C4-2B (cell line): ENCODE data around the gene BRINP1.

Experiments
- H3K27ac ChIP-seq: fragments of 450-650 bp; 2 replicates; pipeline ENCODE4 v1.5.1; 2017
- ZFX ChIP-seq: fragments of 450-650 bp; IDR thresholded peaks from 2 replicates; pipeline ENCODE4 v1.6.1; 2017
- TF ChIP-seq, protein P1 (sequence below): fragments of 450-650 bp; conservative IDR thresholded peaks from 2 replicates; pipeline ENCODE4 v1.5.1; 2017; ENCODE audit warnings: mild to moderate bottlenecking

Gene BRINP1

DNA sequence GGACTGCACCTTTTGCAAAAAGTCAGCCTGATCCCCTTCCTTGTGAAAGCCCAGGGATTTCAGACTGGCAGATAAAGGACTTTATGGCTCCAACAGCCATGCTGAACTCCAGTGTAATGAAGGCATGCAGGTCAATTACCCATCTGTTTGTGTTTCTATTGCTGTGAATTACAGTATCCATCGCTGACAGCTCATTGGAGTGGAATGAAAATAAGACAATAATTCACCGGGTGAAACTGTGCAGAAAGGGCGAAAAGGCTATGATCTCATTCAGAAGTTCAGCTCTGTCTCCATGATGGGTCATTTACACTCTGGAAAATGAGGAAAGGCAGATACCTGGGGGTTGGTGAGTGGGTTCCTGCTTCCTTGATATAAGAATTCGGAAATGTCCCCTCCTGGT, 148.0 kb downstream of the BRINP1 start:
- TF ChIP-seq, protein P1, sequence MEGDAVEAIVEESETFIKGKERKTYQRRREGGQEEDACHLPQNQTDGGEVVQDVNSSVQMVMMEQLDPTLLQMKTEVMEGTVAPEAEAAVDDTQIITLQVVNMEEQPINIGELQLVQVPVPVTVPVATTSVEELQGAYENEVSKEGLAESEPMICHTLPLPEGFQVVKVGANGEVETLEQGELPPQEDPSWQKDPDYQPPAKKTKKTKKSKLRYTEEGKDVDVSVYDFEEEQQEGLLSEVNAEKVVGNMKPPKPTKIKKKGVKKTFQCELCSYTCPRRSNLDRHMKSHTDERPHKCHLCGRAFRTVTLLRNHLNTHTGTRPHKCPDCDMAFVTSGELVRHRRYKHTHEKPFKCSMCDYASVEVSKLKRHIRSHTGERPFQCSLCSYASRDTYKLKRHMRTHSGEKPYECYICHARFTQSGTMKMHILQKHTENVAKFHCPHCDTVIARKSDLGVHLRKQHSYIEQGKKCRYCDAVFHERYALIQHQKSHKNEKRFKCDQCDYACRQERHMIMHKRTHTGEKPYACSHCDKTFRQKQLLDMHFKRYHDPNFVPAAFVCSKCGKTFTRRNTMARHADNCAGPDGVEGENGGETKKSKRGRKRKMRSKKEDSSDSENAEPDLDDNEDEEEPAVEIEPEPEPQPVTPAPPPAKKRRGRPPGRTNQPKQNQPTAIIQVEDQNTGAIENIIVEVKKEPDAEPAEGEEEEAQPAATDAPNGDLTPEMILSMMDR, result no peak
- no peak for TF ChIP-seq ZFX
- H3K27ac ChIP-seq, result no peak overlapping the region

DNA sequence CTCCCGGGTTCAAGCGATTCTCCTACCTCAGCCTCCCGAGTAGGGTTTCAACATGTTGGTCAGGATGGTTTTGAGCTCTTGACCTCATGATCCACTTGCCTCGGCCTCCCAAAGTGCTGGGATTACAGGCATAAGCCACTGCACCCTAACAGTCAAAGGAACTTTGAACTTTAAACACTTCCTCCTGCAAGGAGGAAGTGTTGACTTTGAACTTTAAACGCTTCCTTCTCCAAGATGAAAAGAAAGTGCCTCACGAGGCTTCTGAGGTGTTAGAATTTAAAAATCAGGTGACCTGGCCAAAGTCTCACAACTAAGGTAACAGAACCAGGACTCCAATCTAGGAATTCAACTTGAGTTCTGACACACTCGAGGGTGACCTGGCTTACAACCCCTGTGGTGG, 150.9 kb downstream of the BRINP1 start:
- no peak for TF ChIP-seq ZFX
- TF ChIP-seq, protein P1, result no peak
- no peak overlapping the region for H3K27ac ChIP-seq

DNA sequence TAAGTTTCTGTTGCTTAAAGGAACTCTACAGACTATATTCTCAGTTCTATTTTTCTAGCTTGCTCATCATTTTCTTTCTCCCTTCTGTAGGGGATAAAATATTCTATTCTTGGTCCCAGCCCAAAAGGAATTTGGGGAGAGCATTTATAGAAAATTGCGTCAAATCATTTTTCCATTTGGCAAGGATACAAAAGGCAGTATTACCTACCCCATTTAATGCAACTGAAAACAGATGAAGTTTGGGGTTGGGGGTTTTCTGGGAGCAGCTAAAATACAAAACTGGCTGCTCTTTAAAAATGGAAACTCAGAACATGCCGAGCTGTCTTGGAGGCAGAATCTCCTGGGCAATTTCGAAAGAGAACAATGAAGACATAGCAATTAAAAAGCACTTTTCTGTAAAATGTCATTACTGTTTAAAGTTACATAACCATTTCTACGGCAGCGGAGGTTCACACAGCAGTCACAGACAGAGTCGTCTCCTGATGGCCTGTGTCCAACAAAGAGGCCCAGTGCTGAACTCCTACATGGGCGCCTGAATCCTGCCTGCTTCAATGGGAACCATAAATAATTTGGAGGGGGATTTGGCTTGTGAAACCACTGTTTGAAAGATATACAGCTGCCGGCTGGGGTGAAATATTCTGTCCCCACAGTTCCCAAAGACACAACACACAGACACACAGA, 152.4 kb downstream of the BRINP1 start:
- H3K27ac ChIP-seq, result no peak overlapping the region
- TF ChIP-seq, protein P1, result no peak
- no peak for TF ChIP-seq ZFX

DNA sequence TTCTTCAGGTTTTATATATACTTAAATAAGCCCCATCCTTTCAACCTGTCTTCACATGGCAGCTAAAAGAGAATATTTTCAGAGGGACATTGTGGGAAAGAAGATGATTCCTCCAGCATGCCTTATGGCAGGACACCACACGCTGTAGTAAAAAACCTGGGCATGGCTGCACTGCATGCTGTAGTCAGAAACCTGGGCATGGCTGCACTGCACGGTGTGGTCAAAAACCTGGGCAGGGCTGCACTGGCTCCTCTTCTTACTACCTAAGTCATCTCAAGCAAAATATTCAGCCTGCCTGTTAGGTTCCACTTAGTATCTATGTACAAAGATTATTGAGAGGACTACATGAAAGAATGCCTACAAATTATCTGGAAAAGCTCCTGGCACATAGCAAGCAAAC, 153.6 kb downstream of the BRINP1 start:
- TF ChIP-seq, protein P1, result no peak
- no peak for TF ChIP-seq ZFX
- H3K27ac ChIP-seq, result no peak overlapping the region

DNA sequence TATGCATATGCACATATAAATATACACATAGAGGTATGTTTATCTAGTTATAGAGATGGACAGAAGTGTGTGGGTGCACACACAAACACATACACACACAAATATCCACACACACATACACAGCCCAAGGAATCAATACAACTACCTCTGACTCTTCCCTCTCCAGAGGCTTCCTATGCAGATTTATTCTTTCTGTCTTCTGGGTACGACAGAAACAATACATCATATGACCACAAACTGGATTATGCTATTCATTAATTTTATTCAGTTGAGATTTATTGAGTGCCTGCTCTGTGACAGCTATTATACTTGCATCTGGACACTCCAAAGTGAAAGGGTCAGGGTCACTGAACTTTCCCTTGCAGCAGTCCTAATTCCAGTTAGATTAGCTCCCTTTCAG, 155.8 kb downstream of the BRINP1 start:
- no peak overlapping the region for H3K27ac ChIP-seq
- no peak for TF ChIP-seq ZFX
- TF ChIP-seq, protein P1, result no peak

DNA sequence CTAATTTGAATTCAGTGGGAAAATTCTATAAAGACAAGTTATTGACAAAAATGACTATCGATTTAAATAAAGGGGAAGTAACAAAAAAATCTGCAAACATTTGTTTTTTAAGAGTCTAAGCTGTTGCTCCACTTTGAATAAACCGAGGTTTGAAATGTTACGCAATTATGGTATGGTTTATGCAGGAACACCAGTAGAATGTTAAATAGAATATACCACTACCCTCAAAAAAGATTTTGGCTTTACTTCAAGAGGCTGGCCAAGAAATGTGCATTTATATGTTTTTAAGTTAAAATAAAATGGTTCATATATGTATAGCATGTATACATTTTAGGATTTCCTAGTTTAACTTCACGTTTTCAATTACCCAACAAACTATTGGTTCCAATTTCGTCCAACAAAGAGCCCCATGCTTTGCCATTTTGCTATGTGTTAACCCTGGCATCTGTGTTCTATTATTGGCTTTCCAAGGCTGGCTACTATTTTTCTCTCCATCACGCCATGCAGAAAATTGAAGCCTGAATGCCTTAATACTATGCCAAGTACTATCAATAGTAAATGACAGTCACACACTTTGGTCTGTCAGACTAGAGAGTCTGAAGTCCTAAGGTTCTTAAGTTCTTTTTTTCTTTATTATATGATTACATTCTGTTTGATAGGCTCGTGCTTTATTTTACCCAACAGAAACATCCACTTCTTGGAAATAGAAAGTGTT, 171.2 kb downstream of the BRINP1 start:
- no peak overlapping the region for H3K27ac ChIP-seq
- TF ChIP-seq, protein P1, result no peak

DNA sequence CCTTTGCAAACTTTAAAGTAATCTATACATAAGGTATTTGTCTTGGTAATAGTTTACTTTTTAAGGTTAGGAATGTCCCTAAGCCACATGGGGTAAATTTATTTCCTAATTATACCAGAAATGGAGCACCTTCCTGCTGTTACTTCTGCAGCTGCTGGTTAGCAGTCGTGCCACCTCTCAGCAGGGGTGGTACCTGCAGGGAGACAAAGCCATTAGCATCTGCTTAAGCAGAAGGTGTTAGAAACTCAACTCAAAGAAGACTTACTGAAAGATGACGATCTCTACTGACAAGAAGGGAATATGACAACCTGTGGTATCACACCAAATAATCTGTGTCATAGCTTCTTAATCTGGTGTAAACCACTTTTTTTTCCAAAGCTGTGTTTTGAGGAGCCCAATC, 173.7 kb downstream of the BRINP1 start:
- no peak overlapping the region for H3K27ac ChIP-seq
- no peak for TF ChIP-seq ZFX
- TF ChIP-seq, protein P1, result no peak
